ENCODE measurements around the gene THOC5. TPM values are rescaled to one million over a fixed set of nuclear protein-coding genes. Genes with fewer than 3 reads are reported as not detected.
A peak's percentile ranks its signal among the peaks of the same experiment; 100 is the strongest.

THOC5 gene
- polyA plus RNA-seq, 1 donor from 2014 or later: 33.4 TPM

DNA sequence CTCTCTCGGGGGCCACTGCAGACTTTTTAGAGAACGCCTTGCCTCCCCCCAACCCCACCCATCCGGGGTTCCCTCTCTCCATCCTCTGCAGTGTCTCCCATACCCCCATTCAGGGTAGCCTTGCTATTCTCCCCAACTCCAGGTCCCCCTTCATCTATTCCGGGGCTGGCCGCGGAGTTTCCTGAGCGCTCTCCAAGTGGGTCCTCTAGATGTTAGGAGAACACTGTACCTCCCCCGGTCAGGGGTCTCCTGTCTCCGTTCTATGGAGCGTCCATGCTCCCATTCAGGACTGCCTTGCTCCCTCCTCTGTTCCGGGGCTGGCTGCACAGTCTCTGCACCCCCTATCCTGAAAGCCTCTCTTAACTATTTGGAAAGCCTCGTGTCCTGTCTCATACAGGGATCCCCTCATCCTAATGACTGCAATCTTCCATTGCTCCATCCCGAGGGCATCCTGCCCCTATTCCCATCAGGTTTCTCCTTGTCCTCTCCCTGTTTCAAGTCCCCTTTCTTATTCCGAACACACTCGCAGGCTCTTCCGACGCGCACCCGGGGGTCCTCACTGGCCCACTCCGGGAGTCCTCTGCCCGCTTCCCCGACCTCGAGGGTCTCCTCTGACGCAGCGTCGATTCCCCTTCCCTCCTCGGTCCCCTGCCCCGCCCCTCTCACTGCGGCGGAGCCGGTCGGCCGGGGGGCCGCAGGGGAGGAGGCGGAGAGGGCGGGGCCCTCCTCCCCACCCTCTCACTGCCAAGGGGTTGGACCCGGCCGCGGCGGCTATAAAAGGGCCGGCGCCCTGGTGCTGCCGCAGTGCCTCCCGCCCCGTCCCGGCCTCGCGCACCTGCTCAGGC is 73.9 kb downstream of the THOC5 start, which contains the start of gene NEFH:
NEFH (plus strand) TSS at position 802 of the 845 bp plus-strand sequence. CDS start 45 bp downstream, outside the sequence.
- Histone ChIP-seq H3K79me2 (replicated peaks; ENCODE audit: insufficient read depth, low read length) (no peaks in the 10 kb centered on the region), H3K27ac (ENCODE audit: low read length) (no peak within 1 kb of the TSS), H3K9me3 (ENCODE audit: low read length) (no peaks in the 10 kb centered on the region), H3K27me3 (ENCODE audit: insufficient read depth, low read depth, low read length) (peaks cover 51% of the 10 kb centered on the region), H3K4me3 (ENCODE audit: low read length) (peak within 1 kb of the TSS; percentile 70), H4K20me1 (ENCODE audit: insufficient read depth) (no peaks in the 10 kb centered on the region), H3K36me3 (ENCODE audit: insufficient read depth, low read length) (no peaks in the 10 kb centered on the region), H3K9me2 (ENCODE audit: insufficient read depth, low read length) (no peaks in the 10 kb centered on the region), H2AFZ (ENCODE audit: low read depth, low read length) (no peak within 1 kb of the TSS), H3K9ac (ENCODE audit: low read length) (peak within 1 kb of the TSS; percentile 34), H3K4me2 (ENCODE audit: low read length) (no peak within 1 kb of the TSS), H3F3A (ENCODE audit: insufficient read depth, low read length, poor library complexity, severe bottlenecking) (no peaks in the 10 kb centered on the region)
- TF ChIP-seq, protein P1, sequence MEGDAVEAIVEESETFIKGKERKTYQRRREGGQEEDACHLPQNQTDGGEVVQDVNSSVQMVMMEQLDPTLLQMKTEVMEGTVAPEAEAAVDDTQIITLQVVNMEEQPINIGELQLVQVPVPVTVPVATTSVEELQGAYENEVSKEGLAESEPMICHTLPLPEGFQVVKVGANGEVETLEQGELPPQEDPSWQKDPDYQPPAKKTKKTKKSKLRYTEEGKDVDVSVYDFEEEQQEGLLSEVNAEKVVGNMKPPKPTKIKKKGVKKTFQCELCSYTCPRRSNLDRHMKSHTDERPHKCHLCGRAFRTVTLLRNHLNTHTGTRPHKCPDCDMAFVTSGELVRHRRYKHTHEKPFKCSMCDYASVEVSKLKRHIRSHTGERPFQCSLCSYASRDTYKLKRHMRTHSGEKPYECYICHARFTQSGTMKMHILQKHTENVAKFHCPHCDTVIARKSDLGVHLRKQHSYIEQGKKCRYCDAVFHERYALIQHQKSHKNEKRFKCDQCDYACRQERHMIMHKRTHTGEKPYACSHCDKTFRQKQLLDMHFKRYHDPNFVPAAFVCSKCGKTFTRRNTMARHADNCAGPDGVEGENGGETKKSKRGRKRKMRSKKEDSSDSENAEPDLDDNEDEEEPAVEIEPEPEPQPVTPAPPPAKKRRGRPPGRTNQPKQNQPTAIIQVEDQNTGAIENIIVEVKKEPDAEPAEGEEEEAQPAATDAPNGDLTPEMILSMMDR (IDR thresholded peaks at IDR 0.05; ENCODE audit: poor library complexity, severe bottlenecking): no peak
- no peak for TF ChIP-seq MXI1 (conservative IDR thresholded peaks at IDR 0.05; ENCODE audit: poor library complexity, severe bottlenecking)
- TF ChIP-seq POLR2AphosphoS5 (IDR thresholded peaks at IDR 0.05): no peak
- TF ChIP-seq TAF1 (IDR thresholded peaks at IDR 0.05; ENCODE audit: low read depth): no peak
- TF ChIP-seq, protein P2, sequence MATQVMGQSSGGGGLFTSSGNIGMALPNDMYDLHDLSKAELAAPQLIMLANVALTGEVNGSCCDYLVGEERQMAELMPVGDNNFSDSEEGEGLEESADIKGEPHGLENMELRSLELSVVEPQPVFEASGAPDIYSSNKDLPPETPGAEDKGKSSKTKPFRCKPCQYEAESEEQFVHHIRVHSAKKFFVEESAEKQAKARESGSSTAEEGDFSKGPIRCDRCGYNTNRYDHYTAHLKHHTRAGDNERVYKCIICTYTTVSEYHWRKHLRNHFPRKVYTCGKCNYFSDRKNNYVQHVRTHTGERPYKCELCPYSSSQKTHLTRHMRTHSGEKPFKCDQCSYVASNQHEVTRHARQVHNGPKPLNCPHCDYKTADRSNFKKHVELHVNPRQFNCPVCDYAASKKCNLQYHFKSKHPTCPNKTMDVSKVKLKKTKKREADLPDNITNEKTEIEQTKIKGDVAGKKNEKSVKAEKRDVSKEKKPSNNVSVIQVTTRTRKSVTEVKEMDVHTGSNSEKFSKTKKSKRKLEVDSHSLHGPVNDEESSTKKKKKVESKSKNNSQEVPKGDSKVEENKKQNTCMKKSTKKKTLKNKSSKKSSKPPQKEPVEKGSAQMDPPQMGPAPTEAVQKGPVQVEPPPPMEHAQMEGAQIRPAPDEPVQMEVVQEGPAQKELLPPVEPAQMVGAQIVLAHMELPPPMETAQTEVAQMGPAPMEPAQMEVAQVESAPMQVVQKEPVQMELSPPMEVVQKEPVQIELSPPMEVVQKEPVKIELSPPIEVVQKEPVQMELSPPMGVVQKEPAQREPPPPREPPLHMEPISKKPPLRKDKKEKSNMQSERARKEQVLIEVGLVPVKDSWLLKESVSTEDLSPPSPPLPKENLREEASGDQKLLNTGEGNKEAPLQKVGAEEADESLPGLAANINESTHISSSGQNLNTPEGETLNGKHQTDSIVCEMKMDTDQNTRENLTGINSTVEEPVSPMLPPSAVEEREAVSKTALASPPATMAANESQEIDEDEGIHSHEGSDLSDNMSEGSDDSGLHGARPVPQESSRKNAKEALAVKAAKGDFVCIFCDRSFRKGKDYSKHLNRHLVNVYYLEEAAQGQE (IDR thresholded peaks at IDR 0.05; ENCODE audit: borderline replicate concordance): no peak
- no peak for TF ChIP-seq EP300 (conservative IDR thresholded peaks at IDR 0.05; ENCODE audit: poor library complexity, severe bottlenecking)
- no peak for TF ChIP-seq RAD21 (conservative IDR thresholded peaks at IDR 0.05)
- TF ChIP-seq EZH2 (IDR thresholded peaks at IDR 0.05; ENCODE audit: borderline replicate concordance, insufficient read depth, low read length, poor library complexity, severe bottlenecking): no peak
- no peak for TF ChIP-seq SMC3 (conservative IDR thresholded peaks at IDR 0.05; ENCODE audit: poor library complexity)

DNA sequence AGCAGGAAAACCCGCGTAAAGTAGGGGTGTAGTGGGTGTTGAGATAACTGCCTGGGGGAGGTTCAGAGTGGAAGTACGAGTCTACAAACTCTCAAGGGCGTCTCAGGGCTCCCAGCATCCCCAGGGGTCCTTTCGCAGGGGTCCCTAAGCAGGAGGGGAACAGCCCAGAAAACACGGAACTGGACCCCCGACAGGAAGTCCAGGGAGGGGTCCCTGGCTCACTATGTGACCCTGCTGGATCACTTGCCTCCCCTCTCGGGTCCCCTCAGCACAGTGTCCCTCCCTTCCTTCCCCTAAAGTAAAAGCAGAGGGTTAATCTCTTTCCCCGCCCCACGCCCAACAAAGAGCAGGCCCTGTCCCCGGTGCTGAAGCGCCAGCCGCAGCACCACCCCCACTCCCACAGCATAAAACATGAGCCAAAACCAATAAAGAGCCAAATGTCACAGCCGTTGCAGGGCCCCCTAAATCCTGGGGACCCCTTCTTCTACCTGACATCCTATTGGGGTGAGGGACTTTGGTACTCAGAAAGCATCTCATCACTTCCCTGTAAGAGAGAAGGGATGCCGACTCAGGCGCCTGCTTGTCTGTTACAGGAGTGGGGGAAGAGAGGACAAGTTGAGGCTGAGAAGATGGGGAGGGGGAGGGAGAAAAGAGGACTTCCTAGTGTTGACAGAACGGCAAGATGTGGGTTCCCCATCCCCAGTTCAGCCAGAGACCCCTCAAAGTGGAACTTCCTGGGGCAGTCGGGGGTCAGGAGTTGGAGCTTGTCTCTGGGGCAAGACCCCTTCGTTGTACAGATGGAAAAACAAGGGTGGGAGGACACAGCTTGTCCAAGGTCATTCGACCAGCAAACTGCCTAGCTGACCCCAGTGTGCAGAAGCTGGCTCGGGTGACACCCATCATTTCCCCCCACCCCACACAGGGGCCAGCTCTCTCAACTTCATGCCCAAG is 75.0 kb downstream of the THOC5 start:
- Histone ChIP-seq H4K20me1 (ENCODE audit: insufficient read depth) (no peaks in the 10 kb centered on the region), H3K27me3 (ENCODE audit: insufficient read depth, low read depth, low read length) (peaks cover 51% of the 10 kb centered on the region), H3K9ac (ENCODE audit: low read length) (peak overlapping the region; percentile 23), H3K4me3 (ENCODE audit: low read length) (peak overlapping the region; percentile 70), H2AFZ (ENCODE audit: low read depth, low read length) (no peak overlapping the region), H3K4me2 (ENCODE audit: low read length) (no peak overlapping the region), H3K36me3 (ENCODE audit: insufficient read depth, low read length) (no peaks in the 10 kb centered on the region), H3K9me2 (ENCODE audit: insufficient read depth, low read length) (no peaks in the 10 kb centered on the region), H3F3A (ENCODE audit: insufficient read depth, low read length, poor library complexity, severe bottlenecking) (no peaks in the 10 kb centered on the region), H3K9me3 (ENCODE audit: low read length) (no peaks in the 10 kb centered on the region), H3K79me2 (replicated peaks; ENCODE audit: insufficient read depth, low read length) (no peaks in the 10 kb centered on the region), H3K27ac (ENCODE audit: low read length) (no peak overlapping the region)
- TF ChIP-seq MXI1 (conservative IDR thresholded peaks at IDR 0.05; ENCODE audit: poor library complexity, severe bottlenecking) (no peak), EP300 (conservative IDR thresholded peaks at IDR 0.05; ENCODE audit: poor library complexity, severe bottlenecking) (no peak), RAD21 (conservative IDR thresholded peaks at IDR 0.05) (no peak), POLR2AphosphoS5 (IDR thresholded peaks at IDR 0.05) (no peak)
